ENCODE measurements around the gene SAMD4B. TPM values are rescaled to one million over a fixed set of nuclear protein-coding genes. Genes with fewer than 3 reads are reported as not detected.

Gene SAMD4B
- total RNA-seq, 4 donors from 2014 or later, result 79.5 to 212 (median 124) TPM

DNA sequence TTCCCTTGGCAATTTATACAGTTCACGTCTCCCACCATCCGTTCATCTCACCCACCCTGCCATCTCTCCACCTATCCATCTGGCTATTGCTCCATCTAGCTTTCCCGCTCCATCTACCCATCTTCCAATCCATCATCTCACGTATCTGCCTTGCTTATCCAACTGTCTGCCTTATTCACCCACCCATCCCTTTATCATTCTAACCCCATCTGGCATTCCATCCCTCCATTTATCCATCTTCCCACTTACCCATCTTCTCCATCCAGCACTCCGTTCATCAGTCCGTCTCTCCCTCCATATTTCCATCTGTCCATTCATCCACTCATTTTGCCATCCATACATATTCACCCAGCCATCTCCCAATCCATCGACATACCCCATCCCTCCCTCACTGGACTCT, 83.5 kb downstream of the SAMD4B start:
- TF ChIP-seq, protein P1, sequence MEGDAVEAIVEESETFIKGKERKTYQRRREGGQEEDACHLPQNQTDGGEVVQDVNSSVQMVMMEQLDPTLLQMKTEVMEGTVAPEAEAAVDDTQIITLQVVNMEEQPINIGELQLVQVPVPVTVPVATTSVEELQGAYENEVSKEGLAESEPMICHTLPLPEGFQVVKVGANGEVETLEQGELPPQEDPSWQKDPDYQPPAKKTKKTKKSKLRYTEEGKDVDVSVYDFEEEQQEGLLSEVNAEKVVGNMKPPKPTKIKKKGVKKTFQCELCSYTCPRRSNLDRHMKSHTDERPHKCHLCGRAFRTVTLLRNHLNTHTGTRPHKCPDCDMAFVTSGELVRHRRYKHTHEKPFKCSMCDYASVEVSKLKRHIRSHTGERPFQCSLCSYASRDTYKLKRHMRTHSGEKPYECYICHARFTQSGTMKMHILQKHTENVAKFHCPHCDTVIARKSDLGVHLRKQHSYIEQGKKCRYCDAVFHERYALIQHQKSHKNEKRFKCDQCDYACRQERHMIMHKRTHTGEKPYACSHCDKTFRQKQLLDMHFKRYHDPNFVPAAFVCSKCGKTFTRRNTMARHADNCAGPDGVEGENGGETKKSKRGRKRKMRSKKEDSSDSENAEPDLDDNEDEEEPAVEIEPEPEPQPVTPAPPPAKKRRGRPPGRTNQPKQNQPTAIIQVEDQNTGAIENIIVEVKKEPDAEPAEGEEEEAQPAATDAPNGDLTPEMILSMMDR (IDR thresholded peaks at IDR 0.05), result no peak
- peaks cover 7 to 17% of the 10 kb centered on the region in 2 donors for H3K4me1 ChIP-seq
- intact Hi-C loops (cut with DNase I), result no loop called here
- H3K27ac ChIP-seq, result no peak overlapping the region
- no peak overlapping the region for H3K4me3 ChIP-seq (replicated peaks in 1 of 3)
- DNase-seq, result no peak
- no peaks in the 10 kb centered on the region for H3K9me3 ChIP-seq
- peaks cover 0 to 5% of the 10 kb centered on the region in 2 donors for H3K36me3 ChIP-seq
- WGBS, 2 donors, result 89 to 93% methylated on average over 7 of the region's 7 CpGs
- no peaks in the 10 kb centered on the region for H3K27me3 ChIP-seq

- no peak overlapping the region for H3K4me3 ChIP-seq (replicated peaks in 1 of 3)
- intact Hi-C loops (cut with DNase I), result no loop called here
- peaks cover 11 to 22% of the 10 kb centered on the region in 2 donors for H3K4me1 ChIP-seq
- no peak for TF ChIP-seq POLR2A (IDR thresholded peaks at IDR 0.05)
- TF ChIP-seq, protein P1 (IDR thresholded peaks at IDR 0.05), result no peak
- no peak overlapping the region for H3K27ac ChIP-seq
- no peaks in the 10 kb centered on the region for H3K27me3 ChIP-seq
- no peaks in the 10 kb centered on the region for H3K9me3 ChIP-seq
- no peak for DNase-seq
- 65 to 66% methylated on average over 5 of the region's 5 CpGs for WGBS, 2 donors
- peaks cover 0 to 5% of the 10 kb centered on the region in 2 donors for H3K36me3 ChIP-seq
These were observed 83.9 kb downstream of the SAMD4B start for GRCh38 chr19:39426170-39426569.

DNA sequence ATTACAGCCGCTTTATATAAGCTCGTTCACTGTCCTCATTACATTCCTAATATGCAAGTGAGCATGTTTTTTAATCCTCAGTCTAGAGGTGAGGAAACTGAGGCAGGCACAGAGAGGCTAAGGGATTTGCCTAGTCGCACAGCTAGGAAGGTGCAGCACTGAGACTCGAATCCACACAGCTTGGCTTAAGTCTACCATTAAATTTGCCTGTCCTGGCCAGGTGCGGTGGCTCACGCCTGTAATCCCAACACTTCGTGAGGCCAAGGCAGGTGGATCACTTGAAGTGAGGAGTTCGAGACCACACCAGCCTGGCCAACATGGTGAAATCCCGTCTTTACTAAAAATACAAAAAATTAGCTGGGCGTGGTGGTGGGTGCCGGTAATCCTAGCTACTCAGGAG, 85.5 kb downstream of the SAMD4B start:
- 94 to 98% methylated on average over 11 of the region's 11 CpGs for WGBS, 2 donors
- Histone ChIP-seq H3K4me1 (peaks cover 11 to 28% of the 10 kb centered on the region in 2 donors), H3K27me3 (no peaks in the 10 kb centered on the region), H3K27ac (no peak overlapping the region), H3K36me3 (peaks cover 9 to 11% of the 10 kb centered on the region in 2 donors), H3K4me3 (replicated peaks in 1 of 3) (no peak overlapping the region), H3K9me3 (no peaks in the 10 kb centered on the region)
- no peak for DNase-seq
- TF ChIP-seq POLR2A (IDR thresholded peaks at IDR 0.05), result no peak
- TF ChIP-seq, protein P1 (IDR thresholded peaks at IDR 0.05), result no peak
- intact Hi-C loops (cut with DNase I), result no loop called here

DNA sequence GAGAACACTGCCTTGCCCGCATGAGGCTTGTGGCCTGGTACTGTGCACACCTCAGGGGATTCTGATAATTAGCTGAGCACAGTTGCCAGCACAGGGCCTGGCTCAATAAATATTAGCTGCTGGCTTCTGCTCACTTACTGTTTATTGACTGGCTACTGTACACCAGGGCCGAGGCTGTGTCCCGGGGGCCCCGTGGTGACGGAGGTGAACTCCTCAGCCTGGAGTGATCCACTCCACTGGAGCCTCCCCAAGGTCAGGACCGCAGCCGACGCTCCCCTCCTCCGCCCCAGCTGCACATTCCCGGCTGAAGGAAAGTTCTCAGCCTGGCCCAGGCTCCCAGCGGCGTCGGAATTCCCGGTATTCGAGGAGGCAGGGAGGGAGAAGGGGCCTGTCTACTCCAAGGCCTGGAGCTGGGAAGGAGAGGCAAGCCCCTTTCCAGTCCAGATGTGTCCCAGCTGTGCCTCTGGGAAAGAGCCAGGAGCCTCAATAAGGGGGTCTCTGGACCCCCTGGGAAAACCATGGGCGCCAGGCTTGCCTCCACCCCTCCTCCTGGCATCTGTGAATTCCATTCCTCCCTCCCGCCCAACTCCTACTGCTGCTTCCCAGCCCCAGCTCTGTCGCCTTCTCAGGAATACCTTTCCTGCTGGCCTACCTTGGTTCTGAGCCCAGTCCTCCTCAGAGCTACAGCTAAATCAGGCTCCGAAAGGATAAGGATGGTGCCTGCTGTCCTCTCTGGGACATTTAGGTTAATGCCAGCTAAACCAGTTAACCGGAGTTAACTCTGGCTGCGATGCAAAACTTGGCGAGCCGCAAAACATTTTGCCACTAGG, 86.3 kb downstream of the SAMD4B start:
- WGBS, 2 donors, result 28 to 31% methylated on average over 17 to 20 of the region's 23 CpGs
- Histone ChIP-seq H3K27me3 (no peaks in the 10 kb centered on the region), H3K36me3 (peaks cover 17 to 18% of the 10 kb centered on the region in 2 donors), H3K27ac (peak overlapping the region in 2 of 3 donors; percentile 18 to 60), H3K4me1 (peaks cover 11 to 28% of the 10 kb centered on the region in 2 donors), H3K9me3 (no peaks in the 10 kb centered on the region), H3K4me3 (replicated peaks in 1 of 3) (no peak overlapping the region)
- DNase-seq, result peak; percentile 33 to 39
- no peak for TF ChIP-seq POLR2A (IDR thresholded peaks at IDR 0.05)
- TF ChIP-seq, protein P1 (IDR thresholded peaks at IDR 0.05), result no peak
- intact Hi-C loops (cut with DNase I), result no loop called here

Data from thyroid gland (tissue), 4 donors.